Calu3 (cell line): ENCODE data around the gene MRPS10. TPM values are rescaled to one million over a fixed set of nuclear protein-coding genes. Genes with fewer than 3 reads are reported as not detected.

Experiments used
- BruUV-seq: library from RNA; stranded (reverse); fragments of 400-500 nt; replicated peaks from 2 replicates; lab custom pipeline; 2021; lab: Mats Ljungman, UMichigan
- CTCF ChIA-PET: fragments of 300-600 bp; sonication (Branson Sonifier 250); formaldehyde crosslinking; loops from one replicate; lab custom pipeline; 2022; ENCODE audit warnings: antibody characterized with exemption; lab: Charles Lee
- DNase-seq: peaks from one replicate; pipeline ENCODE4 v3.0.0; 2022
- H3K27ac Mint-ChIP-seq: one replicate; pipeline ENCODE4 v1.8.0; 2022; ENCODE audit warnings: mixed read lengths; ENCODE audit not compliant: unreplicated experiment
- H3K27me3 Mint-ChIP-seq: one replicate; pipeline ENCODE4 v1.8.0; 2022; ENCODE audit warnings: mixed read lengths; ENCODE audit not compliant: unreplicated experiment
- H3K36me3 Mint-ChIP-seq: one replicate; pipeline ENCODE4 v1.8.0; 2022; ENCODE audit warnings: mild to moderate bottlenecking, moderate library complexity, mixed read lengths; ENCODE audit not compliant: insufficient read depth, unreplicated experiment
- H3K4me1 Mint-ChIP-seq: one replicate; pipeline ENCODE4 v1.8.0; 2022; ENCODE audit warnings: mild to moderate bottlenecking, low read depth, mixed read lengths; ENCODE audit not compliant: unreplicated experiment
- H3K4me3 Mint-ChIP-seq: one replicate; pipeline ENCODE4 v1.8.0; 2022; ENCODE audit warnings: mild to moderate bottlenecking, low read depth, moderate library complexity, mixed read lengths; ENCODE audit not compliant: unreplicated experiment
- H3K9me3 Mint-ChIP-seq: one replicate; pipeline ENCODE4 v1.8.0; 2022; ENCODE audit warnings: low read depth, mixed read lengths; ENCODE audit not compliant: unreplicated experiment
- intact Hi-C: fragments of 100-400 bp; cut with micrococcal nuclease; formaldehyde crosslinking; loops from one replicate; pipeline ENCODE4 v1.10.0; 2022; ENCODE audit not compliant: unreplicated experiment
- total RNA-seq: library from RNA; stranded (reverse); gene quantifications from 2 replicates; pipeline ENCODE4 v1.2.3, GENCODE V29; 2022
- TF ChIP-seq, protein P1 (sequence below): fragments of 200-600 bp; IDR thresholded peaks from one replicate; pipeline ENCODE4 v1.8.0; 2022; ENCODE audit warnings: antibody characterized with exemption; ENCODE audit not compliant: unreplicated experiment

The MRPS10 gene
- total RNA-seq, 1 experiment from 2014 or later, result 50.0 TPM

DNA sequence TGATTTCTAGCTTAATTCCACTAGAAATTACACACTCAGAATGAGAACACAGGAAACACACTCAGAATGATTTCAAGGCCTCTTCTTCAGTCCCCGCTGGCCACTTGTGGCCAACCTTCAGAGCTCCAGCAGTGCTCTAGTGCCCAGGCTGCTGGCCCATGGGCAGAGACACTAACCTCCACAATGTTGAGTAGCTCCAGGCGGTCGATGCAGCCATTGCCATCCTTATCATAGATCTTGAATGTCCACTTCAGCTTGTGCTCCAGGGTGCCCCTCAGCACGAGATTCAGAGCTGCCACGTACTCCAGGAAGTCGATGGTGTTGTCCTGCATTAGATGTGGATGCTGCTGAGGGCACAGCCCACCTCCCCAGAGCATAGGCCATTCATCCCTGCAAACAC is 29.3 kb downstream of the MRPS10 start:
- intact Hi-C loops, result no loop called here
- H3K9me3 Mint-ChIP-seq, result no peaks in the 10 kb centered on the region
- H3K36me3 Mint-ChIP-seq, result no peaks in the 10 kb centered on the region
- BruUV-seq, result no TSS peak
- no peak for DNase-seq
- no peak overlapping the region for H3K4me3 Mint-ChIP-seq
- TF ChIP-seq, protein P1, sequence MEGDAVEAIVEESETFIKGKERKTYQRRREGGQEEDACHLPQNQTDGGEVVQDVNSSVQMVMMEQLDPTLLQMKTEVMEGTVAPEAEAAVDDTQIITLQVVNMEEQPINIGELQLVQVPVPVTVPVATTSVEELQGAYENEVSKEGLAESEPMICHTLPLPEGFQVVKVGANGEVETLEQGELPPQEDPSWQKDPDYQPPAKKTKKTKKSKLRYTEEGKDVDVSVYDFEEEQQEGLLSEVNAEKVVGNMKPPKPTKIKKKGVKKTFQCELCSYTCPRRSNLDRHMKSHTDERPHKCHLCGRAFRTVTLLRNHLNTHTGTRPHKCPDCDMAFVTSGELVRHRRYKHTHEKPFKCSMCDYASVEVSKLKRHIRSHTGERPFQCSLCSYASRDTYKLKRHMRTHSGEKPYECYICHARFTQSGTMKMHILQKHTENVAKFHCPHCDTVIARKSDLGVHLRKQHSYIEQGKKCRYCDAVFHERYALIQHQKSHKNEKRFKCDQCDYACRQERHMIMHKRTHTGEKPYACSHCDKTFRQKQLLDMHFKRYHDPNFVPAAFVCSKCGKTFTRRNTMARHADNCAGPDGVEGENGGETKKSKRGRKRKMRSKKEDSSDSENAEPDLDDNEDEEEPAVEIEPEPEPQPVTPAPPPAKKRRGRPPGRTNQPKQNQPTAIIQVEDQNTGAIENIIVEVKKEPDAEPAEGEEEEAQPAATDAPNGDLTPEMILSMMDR, result no peak
- peaks cover 17% of the 10 kb centered on the region for H3K4me1 Mint-ChIP-seq
- no peaks in the 10 kb centered on the region for H3K27me3 Mint-ChIP-seq
- CTCF ChIA-PET, result interaction anchor here (0.6 kb wide), 1 partner anchor 138 kb away, joined by 4 read pairs; the partner anchor contains the start of gene TAF8
- no peak overlapping the region for H3K27ac Mint-ChIP-seq

DNA sequence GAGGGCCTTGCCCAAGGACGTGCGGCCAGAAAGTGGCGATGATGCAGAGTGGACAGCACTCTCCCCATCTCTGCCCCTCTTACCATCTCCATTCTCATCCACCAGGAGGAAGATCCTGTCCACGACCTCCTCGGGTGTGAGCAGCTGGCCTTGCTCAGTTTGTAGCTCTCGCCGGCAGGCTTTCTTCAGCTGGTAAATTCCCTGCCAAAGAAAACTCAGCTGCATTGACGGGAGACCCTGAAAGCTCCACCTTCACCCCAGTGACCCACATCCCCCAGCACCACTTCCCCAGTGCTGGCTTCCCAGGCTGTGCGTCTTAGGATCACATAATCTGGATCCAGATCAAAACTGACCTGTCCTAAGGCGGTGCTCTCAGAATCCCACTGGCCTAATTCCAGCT is 32.1 kb downstream of the MRPS10 start:
- TF ChIP-seq, protein P1, result no peak

DNA sequence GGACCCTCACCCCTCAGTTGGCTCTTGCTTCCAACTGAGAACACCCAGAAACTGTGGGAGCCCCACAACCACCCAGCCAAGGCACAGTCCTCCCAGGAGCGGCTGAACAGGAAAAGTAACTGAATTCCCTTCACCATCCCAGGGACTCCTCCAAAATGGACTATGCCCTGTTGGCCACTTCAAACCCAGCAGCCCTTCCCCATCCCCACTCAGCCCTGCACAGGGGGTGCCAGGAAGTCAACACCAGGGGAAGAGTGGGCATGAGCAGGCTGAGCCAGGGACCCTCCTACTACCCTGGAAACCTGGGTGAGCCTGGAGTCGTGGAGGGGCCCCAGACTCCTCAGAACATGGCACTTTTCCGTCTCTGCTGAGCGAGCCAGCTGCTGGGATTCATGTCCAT is 33.2 kb downstream of the MRPS10 start:
- DNase-seq, result no peak
- CTCF ChIA-PET, result no interaction called here
- H3K36me3 Mint-ChIP-seq, result no peaks in the 10 kb centered on the region
- H3K9me3 Mint-ChIP-seq, result no peaks in the 10 kb centered on the region
- BruUV-seq, result no TSS peak
- H3K27me3 Mint-ChIP-seq, result no peaks in the 10 kb centered on the region
- H3K4me3 Mint-ChIP-seq, result no peak overlapping the region
- peaks cover 9% of the 10 kb centered on the region for H3K4me1 Mint-ChIP-seq
- TF ChIP-seq, protein P1, result no peak
- intact Hi-C loops, result no loop called here
- no peak overlapping the region for H3K27ac Mint-ChIP-seq

More for the DNA sequence above, 32.1 kb downstream of the MRPS10 start:
- no peaks in the 10 kb centered on the region for H3K9me3 Mint-ChIP-seq
- DNase-seq, result no peak
- CTCF ChIA-PET, result interaction anchor here (0.8 kb wide), 1 partner anchor 29 kb away, joined by 5 read pairs; no protein-coding TSS in a partner anchor
- H3K4me3 Mint-ChIP-seq, result no peak overlapping the region
- H3K4me1 Mint-ChIP-seq, result peaks cover 2% of the 10 kb centered on the region
- intact Hi-C loops, result no loop called here
- no TSS peak for BruUV-seq
- no peak overlapping the region for H3K27ac Mint-ChIP-seq
- H3K36me3 Mint-ChIP-seq, result no peaks in the 10 kb centered on the region
- H3K27me3 Mint-ChIP-seq, result no peaks in the 10 kb centered on the region

DNA sequence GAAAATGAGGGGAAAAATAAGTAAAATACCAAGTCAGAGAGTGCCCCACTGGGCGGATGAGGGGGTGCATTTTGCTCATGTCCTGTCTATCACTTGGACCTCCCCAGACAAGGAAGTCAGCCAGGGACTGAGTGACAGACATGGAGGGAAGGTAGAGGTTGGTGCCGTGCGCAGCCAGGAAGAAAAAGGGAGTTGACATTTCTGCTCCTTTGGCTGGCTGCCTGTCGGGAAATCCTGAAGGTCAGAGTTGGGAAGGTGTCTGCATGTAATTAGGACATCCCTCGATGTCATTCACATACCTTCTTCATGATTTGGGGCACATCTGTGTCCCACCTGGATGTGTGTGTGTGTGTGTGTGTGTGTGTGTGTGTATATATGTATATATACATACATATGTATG is 35.6 kb downstream of the MRPS10 start:
- Mint-ChIP-seq H3K27ac (no peak overlapping the region), H3K4me1 (peaks cover 9% of the 10 kb centered on the region), H3K4me3 (no peak overlapping the region), H3K36me3 (no peaks in the 10 kb centered on the region), H3K27me3 (no peaks in the 10 kb centered on the region), H3K9me3 (no peaks in the 10 kb centered on the region)
- intact Hi-C loops, result no loop called here
- TF ChIP-seq, protein P1, result no peak
- no TSS peak for BruUV-seq
- CTCF ChIA-PET, result no interaction called here
- no peak for DNase-seq
